ENCODE results near the gene XPOT. TPM values are rescaled to one million over a fixed set of nuclear protein-coding genes. Genes with fewer than 3 reads are reported as not detected.

Gene XPOT
- total RNA-seq, 1 donor from 2014 or later: 24.7 TPM

Other genes starting within 250 kb of the XPOT start
- gene KICS2, start 182.1 kb upstream of the XPOT start, total RNA-seq: 2.7 TPM
- not detected for gene C12orf56, start 13.6 kb upstream of the XPOT start, total RNA-seq
- 11.7 TPM for gene TBK1, start 47.7 kb downstream of the XPOT start, total RNA-seq
- gene RASSF3, start 206.1 kb downstream of the XPOT start, total RNA-seq: 143 TPM

Data from left ventricle myocardium superior (tissue), 1 donor.